ENCODE data around the gene PHF21B.

Gene PHF21B

GRCh38 chr22:44952863-44953746, 56.7 kb downstream of the PHF21B start:
- TF ChIP-seq SP1 (IDR thresholded peaks at IDR 0.05): no peak
- TF ChIP-seq FOXA1 (IDR thresholded peaks at IDR 0.05): no peak
- TF ChIP-seq CTBP1 (IDR thresholded peaks at IDR 0.05; ENCODE audit: borderline replicate concordance): no peak
- no peak for TF ChIP-seq L3MBTL2 (conservative IDR thresholded peaks at IDR 0.05)
- no peak for TF ChIP-seq HDGF (IDR thresholded peaks at IDR 0.05; ENCODE audit: borderline replicate concordance)
- no peak for DNase-seq (ENCODE audit: extremely low spot score)
- POLR2A ChIA-PET: no interaction called here
- CTCF ChIA-PET: no interaction called here

- no peak for DNase-seq (ENCODE audit: extremely low spot score)
- TF ChIP-seq TARDBP (IDR thresholded peaks at IDR 0.05) (no peak), CTBP1 (IDR thresholded peaks at IDR 0.05; ENCODE audit: borderline replicate concordance) (no peak), NFRKB (IDR thresholded peaks at IDR 0.05) (no peak), BHLHE40 (IDR thresholded peaks at IDR 0.05; ENCODE audit: borderline replicate concordance) (no peak), ZNF384 (IDR thresholded peaks at IDR 0.05) (no peak), LEF1 (IDR thresholded peaks at IDR 0.05; ENCODE audit: borderline replicate concordance) (no peak), HDGF (IDR thresholded peaks at IDR 0.05; ENCODE audit: borderline replicate concordance) (no peak), FOXM1 (IDR thresholded peaks at IDR 0.05; ENCODE audit: borderline replicate concordance) (no peak), FOXK2 (IDR thresholded peaks at IDR 0.05) (no peak), L3MBTL2 (conservative IDR thresholded peaks at IDR 0.05) (no peak)
- CTCF ChIA-PET: interaction anchor here (0.6 kb wide), 1 partner anchor 245 kb away, joined by 4 read pairs; no protein-coding TSS in a partner anchor
- POLR2A ChIA-PET: no interaction called here
Observed at GRCh38 chr22:44951510-44951816, 58.3 kb downstream of the PHF21B start.

- ChIA-PET POLR2A (no interaction called here), CTCF (interaction anchor here (0.6 kb wide), 1 partner anchor 245 kb away, joined by 4 read pairs; no protein-coding TSS in a partner anchor)
- TF ChIP-seq HDGF (IDR thresholded peaks at IDR 0.05; ENCODE audit: borderline replicate concordance): no peak
- TF ChIP-seq CTBP1 (IDR thresholded peaks at IDR 0.05; ENCODE audit: borderline replicate concordance): no peak
- no peak for TF ChIP-seq BHLHE40 (IDR thresholded peaks at IDR 0.05; ENCODE audit: borderline replicate concordance)
- no peak for TF ChIP-seq FOXA1 (IDR thresholded peaks at IDR 0.05)
Observed at GRCh38 chr22:44950806-44951509, 58.8 kb downstream of the PHF21B start.

GRCh38 chr22:44947846-44948245, 62.0 kb downstream of the PHF21B start:
- TF ChIP-seq TARDBP (IDR thresholded peaks at IDR 0.05) (no peak), ZNF384 (IDR thresholded peaks at IDR 0.05) (no peak), HDGF (IDR thresholded peaks at IDR 0.05; ENCODE audit: borderline replicate concordance) (no peak), FOXM1 (IDR thresholded peaks at IDR 0.05; ENCODE audit: borderline replicate concordance) (no peak), FOXK2 (IDR thresholded peaks at IDR 0.05) (no peak), PKNOX1 (IDR thresholded peaks at IDR 0.05) (no peak), ELF4 (IDR thresholded peaks at IDR 0.05) (no peak), SP1 (IDR thresholded peaks at IDR 0.05) (no peak), SUZ12 (IDR thresholded peaks at IDR 0.05) (no peak), LEF1 (IDR thresholded peaks at IDR 0.05; ENCODE audit: borderline replicate concordance) (no peak), FOXA1 (IDR thresholded peaks at IDR 0.05) (no peak), CTBP1 (IDR thresholded peaks at IDR 0.05; ENCODE audit: borderline replicate concordance) (no peak), L3MBTL2 (conservative IDR thresholded peaks at IDR 0.05) (no peak), ARNT (IDR thresholded peaks at IDR 0.05) (no peak), BHLHE40 (IDR thresholded peaks at IDR 0.05; ENCODE audit: borderline replicate concordance) (no peak), NFRKB (IDR thresholded peaks at IDR 0.05) (no peak)
- POLR2A ChIA-PET: no interaction called here
- CTCF ChIA-PET: no interaction called here
- no peak for DNase-seq (ENCODE audit: extremely low spot score)

More at GRCh38 chr22:44950806-44951509, 58.8 kb downstream of the PHF21B start:
- DNase-seq (ENCODE audit: extremely low spot score): no peak

- no peak for DNase-seq (ENCODE audit: extremely low spot score)
- ChIA-PET CTCF (no interaction called here), POLR2A (no interaction called here)
- no peak for TF ChIP-seq FOXA1 (IDR thresholded peaks at IDR 0.05)
- TF ChIP-seq NFRKB (IDR thresholded peaks at IDR 0.05): no peak
- TF ChIP-seq TARDBP (IDR thresholded peaks at IDR 0.05): no peak
- TF ChIP-seq LEF1 (IDR thresholded peaks at IDR 0.05; ENCODE audit: borderline replicate concordance): no peak
- no peak for TF ChIP-seq PKNOX1 (IDR thresholded peaks at IDR 0.05)
- no peak for TF ChIP-seq CTBP1 (IDR thresholded peaks at IDR 0.05; ENCODE audit: borderline replicate concordance)
- TF ChIP-seq ZNF384 (IDR thresholded peaks at IDR 0.05): no peak
- no peak for TF ChIP-seq HDGF (IDR thresholded peaks at IDR 0.05; ENCODE audit: borderline replicate concordance)
- no peak for TF ChIP-seq FOXM1 (IDR thresholded peaks at IDR 0.05; ENCODE audit: borderline replicate concordance)
- TF ChIP-seq SP1 (IDR thresholded peaks at IDR 0.05): no peak
- TF ChIP-seq ELF4 (IDR thresholded peaks at IDR 0.05): no peak
- no peak for TF ChIP-seq FOXK2 (IDR thresholded peaks at IDR 0.05)
- no peak for TF ChIP-seq ARNT (IDR thresholded peaks at IDR 0.05)
- TF ChIP-seq L3MBTL2 (conservative IDR thresholded peaks at IDR 0.05): no peak
- TF ChIP-seq BHLHE40 (IDR thresholded peaks at IDR 0.05; ENCODE audit: borderline replicate concordance): no peak
- no peak for TF ChIP-seq SUZ12 (IDR thresholded peaks at IDR 0.05)
Observed at GRCh38 chr22:44947049-44947448, 62.8 kb downstream of the PHF21B start.

- CTCF ChIA-PET: interaction anchor here (0.6 kb wide), 1 partner anchor 28 kb away, joined by 3 read pairs; no protein-coding TSS in a partner anchor
- no peak for DNase-seq (ENCODE audit: extremely low spot score)
Observed at GRCh38 chr22:44944883-44945601, 64.8 kb downstream of the PHF21B start.

More at GRCh38 chr22:44944883-44945601, 64.8 kb downstream of the PHF21B start:
- POLR2A ChIA-PET: no interaction called here
- TF ChIP-seq PKNOX1 (IDR thresholded peaks at IDR 0.05): no peak
- TF ChIP-seq FOXM1 (IDR thresholded peaks at IDR 0.05; ENCODE audit: borderline replicate concordance): no peak
- no peak for TF ChIP-seq SUZ12 (IDR thresholded peaks at IDR 0.05)
- no peak for TF ChIP-seq L3MBTL2 (conservative IDR thresholded peaks at IDR 0.05)
- TF ChIP-seq HDGF (IDR thresholded peaks at IDR 0.05; ENCODE audit: borderline replicate concordance): no peak
- TF ChIP-seq LEF1 (IDR thresholded peaks at IDR 0.05; ENCODE audit: borderline replicate concordance): no peak
- TF ChIP-seq FOXK2 (IDR thresholded peaks at IDR 0.05): no peak
- no peak for TF ChIP-seq FOXA1 (IDR thresholded peaks at IDR 0.05)
- no peak for TF ChIP-seq CTBP1 (IDR thresholded peaks at IDR 0.05; ENCODE audit: borderline replicate concordance)
- TF ChIP-seq SP1 (IDR thresholded peaks at IDR 0.05): no peak
- TF ChIP-seq ZNF384 (IDR thresholded peaks at IDR 0.05): no peak
- TF ChIP-seq ELF4 (IDR thresholded peaks at IDR 0.05): no peak

All from HEK293T (cell line).